ENCODE data around the gene OR6P1.

Gene OR6P1

DNA sequence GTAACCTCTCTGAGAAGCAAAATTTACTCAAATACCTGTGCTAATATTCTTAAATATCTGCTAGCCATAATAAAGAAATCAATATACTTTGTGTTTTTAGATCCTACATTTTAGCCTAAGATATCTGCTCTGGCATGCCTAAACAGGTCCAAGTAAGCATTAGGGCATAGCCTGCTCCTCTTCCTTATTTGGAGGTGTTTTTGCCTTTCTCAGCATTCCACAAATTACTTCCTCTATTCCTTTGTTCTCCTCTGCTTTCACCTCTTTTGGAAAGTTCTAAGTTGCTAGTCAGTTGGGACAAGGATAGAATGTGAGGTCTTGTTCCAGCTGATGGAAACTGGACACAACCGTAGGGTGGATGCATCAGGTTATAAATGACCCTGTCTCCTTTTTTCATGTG is 16.6 kb upstream of the OR6P1 start:
- H3K4me3 ChIP-seq (ENCODE audit: low read depth, low read length) = no peak overlapping the region
- TF ChIP-seq, protein P1, sequence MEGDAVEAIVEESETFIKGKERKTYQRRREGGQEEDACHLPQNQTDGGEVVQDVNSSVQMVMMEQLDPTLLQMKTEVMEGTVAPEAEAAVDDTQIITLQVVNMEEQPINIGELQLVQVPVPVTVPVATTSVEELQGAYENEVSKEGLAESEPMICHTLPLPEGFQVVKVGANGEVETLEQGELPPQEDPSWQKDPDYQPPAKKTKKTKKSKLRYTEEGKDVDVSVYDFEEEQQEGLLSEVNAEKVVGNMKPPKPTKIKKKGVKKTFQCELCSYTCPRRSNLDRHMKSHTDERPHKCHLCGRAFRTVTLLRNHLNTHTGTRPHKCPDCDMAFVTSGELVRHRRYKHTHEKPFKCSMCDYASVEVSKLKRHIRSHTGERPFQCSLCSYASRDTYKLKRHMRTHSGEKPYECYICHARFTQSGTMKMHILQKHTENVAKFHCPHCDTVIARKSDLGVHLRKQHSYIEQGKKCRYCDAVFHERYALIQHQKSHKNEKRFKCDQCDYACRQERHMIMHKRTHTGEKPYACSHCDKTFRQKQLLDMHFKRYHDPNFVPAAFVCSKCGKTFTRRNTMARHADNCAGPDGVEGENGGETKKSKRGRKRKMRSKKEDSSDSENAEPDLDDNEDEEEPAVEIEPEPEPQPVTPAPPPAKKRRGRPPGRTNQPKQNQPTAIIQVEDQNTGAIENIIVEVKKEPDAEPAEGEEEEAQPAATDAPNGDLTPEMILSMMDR (IDR thresholded peaks at IDR 0.05; ENCODE audit: low read depth, low read length) = no peak
- TF ChIP-seq POLR2A (IDR thresholded peaks at IDR 0.05; ENCODE audit: extremely low read depth, insufficient read length) (no peak), MYC (IDR thresholded peaks at IDR 0.05; ENCODE audit: low read depth, low read length) (no peak), MAX (IDR thresholded peaks at IDR 0.05; ENCODE audit: low read depth, low read length) (no peak)
- DNase-seq (ENCODE audit: low read depth) = no peak

GRCh38 chr1:158583962-158584361 is 13.6 kb upstream of the OR6P1 start:
- no peak overlapping the region for H3K4me3 ChIP-seq (ENCODE audit: low read depth, low read length)
- no peak for DNase-seq (ENCODE audit: low read depth)
- TF ChIP-seq MYC (IDR thresholded peaks at IDR 0.05; ENCODE audit: low read depth, low read length) (no peak), MAX (IDR thresholded peaks at IDR 0.05; ENCODE audit: low read depth, low read length) (no peak), POLR2A (IDR thresholded peaks at IDR 0.05; ENCODE audit: extremely low read depth, insufficient read length) (no peak)
- TF ChIP-seq, protein P1 (IDR thresholded peaks at IDR 0.05; ENCODE audit: low read depth, low read length) = no peak

DNA sequence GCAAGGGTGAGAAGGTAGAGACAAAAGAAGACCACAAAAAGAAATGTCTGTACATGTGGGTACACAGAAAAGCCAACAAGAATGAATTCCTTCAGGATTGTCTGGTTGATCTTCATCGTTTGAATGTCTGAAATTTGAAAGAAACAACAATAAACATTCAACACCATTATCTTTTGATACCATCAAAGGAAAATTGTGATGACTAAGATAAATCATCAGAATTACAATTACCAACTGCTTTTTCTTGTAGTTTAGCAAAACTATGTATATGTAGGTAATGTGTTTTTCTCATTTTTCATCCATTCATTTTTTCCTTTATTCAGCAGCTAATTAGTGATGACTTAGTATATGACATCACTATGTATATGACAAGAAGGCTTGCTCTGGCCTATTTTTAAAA is 9.4 kb upstream of the OR6P1 start, which contains the start of gene OR10X1:
Gene OR10X1 (minus strand): TSS at position 167 of the 400 bp plus-strand sequence. CDS start 0 bp downstream, at position 167.
- TF ChIP-seq MYC (IDR thresholded peaks at IDR 0.05; ENCODE audit: low read depth, low read length) (no peak), POLR2A (IDR thresholded peaks at IDR 0.05; ENCODE audit: extremely low read depth, insufficient read length) (no peak), MAX (IDR thresholded peaks at IDR 0.05; ENCODE audit: low read depth, low read length) (no peak)
- TF ChIP-seq, protein P1 (IDR thresholded peaks at IDR 0.05; ENCODE audit: low read depth, low read length) = no peak
- no peak within 1 kb of the TSS for H3K4me3 ChIP-seq (ENCODE audit: low read depth, low read length)
- DNase-seq (ENCODE audit: low read depth) = no peak

DNA sequence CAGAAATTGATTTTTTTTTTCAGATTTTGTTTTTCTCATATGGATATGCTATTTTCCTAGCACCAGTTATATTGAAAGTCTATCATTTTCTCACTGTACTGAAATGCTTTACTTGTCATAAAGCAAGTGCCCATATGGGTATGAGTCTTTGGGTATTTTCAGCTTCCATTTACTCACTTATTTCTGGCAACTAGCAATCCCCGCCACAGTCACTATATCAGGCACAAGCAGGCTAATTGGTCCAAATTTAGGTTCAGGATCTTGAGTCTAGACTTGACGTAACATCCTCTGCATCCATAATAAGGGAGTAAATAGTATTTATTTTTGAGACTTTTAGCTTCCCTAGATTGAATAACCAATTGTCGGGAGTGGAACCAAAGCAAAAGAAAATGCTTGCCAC is 7.2 kb upstream of the OR6P1 start:
- H3K4me3 ChIP-seq (ENCODE audit: low read depth, low read length) = no peak overlapping the region
- DNase-seq (ENCODE audit: low read depth) = no peak
- TF ChIP-seq, protein P1 (IDR thresholded peaks at IDR 0.05; ENCODE audit: low read depth, low read length) = no peak
- TF ChIP-seq MAX (IDR thresholded peaks at IDR 0.05; ENCODE audit: low read depth, low read length) (no peak), MYC (IDR thresholded peaks at IDR 0.05; ENCODE audit: low read depth, low read length) (no peak)

DNA sequence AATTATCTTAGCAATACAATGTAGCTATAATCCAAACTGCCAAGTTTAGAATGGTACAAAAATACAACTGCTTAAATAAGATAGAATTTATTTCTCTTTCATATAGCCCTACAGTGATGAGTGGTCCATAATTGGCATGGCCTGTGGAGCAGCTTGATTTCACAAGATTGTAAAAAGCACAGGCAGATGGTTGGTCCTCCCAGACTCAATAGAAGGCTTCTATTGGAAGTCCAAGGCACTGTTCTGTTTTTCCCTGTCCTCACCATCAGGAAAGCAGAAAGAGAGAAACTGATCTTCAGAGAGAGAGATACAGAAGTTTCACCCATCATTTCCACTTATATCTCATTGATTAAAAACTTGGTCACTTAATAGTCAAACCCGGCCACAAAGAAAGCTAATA is 1.8 kb upstream of the OR6P1 start:
- TF ChIP-seq POLR2A (IDR thresholded peaks at IDR 0.05; ENCODE audit: extremely low read depth, insufficient read length) (no peak), MYC (IDR thresholded peaks at IDR 0.05; ENCODE audit: low read depth, low read length) (no peak), MAX (IDR thresholded peaks at IDR 0.05; ENCODE audit: low read depth, low read length) (no peak)
- TF ChIP-seq, protein P1 (IDR thresholded peaks at IDR 0.05; ENCODE audit: low read depth, low read length) = no peak
- H3K4me3 ChIP-seq (ENCODE audit: low read depth, low read length) = no peak overlapping the region
- DNase-seq (ENCODE audit: low read depth) = no peak

- TF ChIP-seq MAX (IDR thresholded peaks at IDR 0.05; ENCODE audit: low read depth, low read length) (no peak), POLR2A (IDR thresholded peaks at IDR 0.05; ENCODE audit: extremely low read depth, insufficient read length) (no peak), MYC (IDR thresholded peaks at IDR 0.05; ENCODE audit: low read depth, low read length) (no peak)
- TF ChIP-seq, protein P1 (IDR thresholded peaks at IDR 0.05; ENCODE audit: low read depth, low read length) = no peak
- H3K4me3 ChIP-seq (ENCODE audit: low read depth, low read length) = no peak overlapping the region
- peak; percentile 83 for DNase-seq (ENCODE audit: low read depth)
Observed at GRCh38 chr1:158564608-158565007, 5.8 kb downstream of the OR6P1 start.

All from NB4 (cell line).